22Rv1 (cell line): ENCODE data around the gene CADM1.
A peak's percentile ranks its signal among the peaks of the same experiment; 100 is the strongest.

ENCODE experiments used
- H3K27ac ChIP-seq: fragments of 450-650 bp; 2 replicates; pipeline ENCODE4 v1.5.1; 2017
- ZFX ChIP-seq: fragments of 450-650 bp; IDR thresholded peaks from 2 replicates; pipeline ENCODE4 v1.6.1; 2017; ENCODE audit warnings: antibody characterized with exemption, borderline replicate concordance
- TF ChIP-seq, protein P1 (sequence below): fragments of 450-650 bp; IDR thresholded peaks from 2 replicates; pipeline ENCODE4 v1.5.1; 2017; ENCODE audit warnings: mild to moderate bottlenecking

The CADM1 gene

DNA sequence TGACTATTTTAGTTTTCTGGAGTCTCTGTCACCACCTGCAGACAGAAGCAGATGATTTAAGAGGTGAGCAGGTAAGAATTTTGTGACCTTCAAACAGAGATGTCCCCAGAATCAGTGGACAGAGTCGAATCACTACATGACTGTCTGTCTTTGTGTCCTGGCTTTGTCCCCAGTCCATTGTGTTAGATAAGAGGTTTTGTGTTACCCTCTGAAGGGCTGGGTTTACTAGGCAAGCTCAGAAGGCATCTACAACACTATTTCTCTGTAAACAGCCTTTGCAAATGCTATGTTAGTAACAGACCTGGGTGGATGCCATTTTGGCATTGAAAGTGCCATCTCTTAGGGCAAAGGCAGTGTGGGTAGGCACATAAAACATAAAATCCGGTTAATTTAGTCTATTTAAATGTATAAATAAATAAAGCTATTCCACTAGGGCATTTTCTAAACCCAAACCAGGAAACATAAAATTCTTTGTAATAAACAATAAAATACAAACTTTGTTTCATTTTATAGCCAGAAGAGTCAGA lies 40.3 kb upstream of the CADM1 start:
- no peak for TF ChIP-seq ZFX
- TF ChIP-seq, protein P1, sequence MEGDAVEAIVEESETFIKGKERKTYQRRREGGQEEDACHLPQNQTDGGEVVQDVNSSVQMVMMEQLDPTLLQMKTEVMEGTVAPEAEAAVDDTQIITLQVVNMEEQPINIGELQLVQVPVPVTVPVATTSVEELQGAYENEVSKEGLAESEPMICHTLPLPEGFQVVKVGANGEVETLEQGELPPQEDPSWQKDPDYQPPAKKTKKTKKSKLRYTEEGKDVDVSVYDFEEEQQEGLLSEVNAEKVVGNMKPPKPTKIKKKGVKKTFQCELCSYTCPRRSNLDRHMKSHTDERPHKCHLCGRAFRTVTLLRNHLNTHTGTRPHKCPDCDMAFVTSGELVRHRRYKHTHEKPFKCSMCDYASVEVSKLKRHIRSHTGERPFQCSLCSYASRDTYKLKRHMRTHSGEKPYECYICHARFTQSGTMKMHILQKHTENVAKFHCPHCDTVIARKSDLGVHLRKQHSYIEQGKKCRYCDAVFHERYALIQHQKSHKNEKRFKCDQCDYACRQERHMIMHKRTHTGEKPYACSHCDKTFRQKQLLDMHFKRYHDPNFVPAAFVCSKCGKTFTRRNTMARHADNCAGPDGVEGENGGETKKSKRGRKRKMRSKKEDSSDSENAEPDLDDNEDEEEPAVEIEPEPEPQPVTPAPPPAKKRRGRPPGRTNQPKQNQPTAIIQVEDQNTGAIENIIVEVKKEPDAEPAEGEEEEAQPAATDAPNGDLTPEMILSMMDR: no peak
- no peak overlapping the region for H3K27ac ChIP-seq

DNA sequence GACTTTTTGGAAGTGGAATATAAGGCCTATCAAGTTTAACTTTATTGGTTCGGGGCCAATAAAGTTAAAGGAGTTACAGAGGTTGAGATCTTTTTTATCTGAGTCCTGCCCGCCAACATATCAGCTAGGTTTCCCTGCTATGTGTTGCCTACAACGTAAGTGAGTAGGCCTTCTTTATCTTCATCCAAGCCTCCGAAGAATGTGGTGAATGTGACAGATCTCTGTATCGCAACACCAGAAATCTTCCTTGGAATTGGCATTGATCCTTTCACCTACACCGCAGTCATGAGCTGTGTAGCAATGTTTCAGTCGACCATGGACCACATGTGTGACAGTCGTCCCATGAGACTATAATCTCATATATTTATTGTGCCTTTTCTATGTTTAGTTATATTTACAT lies 37.3 kb upstream of the CADM1 start:
- H3K27ac ChIP-seq: no peak overlapping the region
- TF ChIP-seq, protein P1: no peak
- no peak for TF ChIP-seq ZFX

DNA sequence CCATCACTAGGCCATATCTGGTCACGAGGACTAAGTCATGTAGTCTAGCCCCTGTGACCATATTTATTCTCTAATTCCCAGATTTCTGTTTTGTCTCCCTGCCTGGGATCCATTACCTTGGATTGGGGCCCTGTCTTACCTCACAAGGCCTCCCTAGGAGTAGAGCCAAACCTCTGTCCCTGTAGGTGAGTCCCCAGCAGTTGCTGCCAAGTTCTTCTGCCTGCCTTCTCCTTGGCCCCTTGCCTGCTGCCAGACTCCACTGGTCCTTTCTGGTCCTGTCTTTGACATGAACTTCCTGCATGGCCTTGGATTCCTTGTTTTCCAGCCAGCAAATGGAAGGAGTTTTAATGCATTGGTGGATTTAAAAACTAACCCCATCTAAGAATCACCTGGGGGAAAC lies 35.6 kb upstream of the CADM1 start:
- TF ChIP-seq, protein P1: no peak
- TF ChIP-seq ZFX: no peak
- no peak overlapping the region for H3K27ac ChIP-seq

- H3K27ac ChIP-seq: no peak overlapping the region
- no peak for TF ChIP-seq ZFX
- TF ChIP-seq, protein P1: no peak
These were observed 31.6 kb upstream of the CADM1 start for GRCh38 chr11:115535781-115536180.

DNA sequence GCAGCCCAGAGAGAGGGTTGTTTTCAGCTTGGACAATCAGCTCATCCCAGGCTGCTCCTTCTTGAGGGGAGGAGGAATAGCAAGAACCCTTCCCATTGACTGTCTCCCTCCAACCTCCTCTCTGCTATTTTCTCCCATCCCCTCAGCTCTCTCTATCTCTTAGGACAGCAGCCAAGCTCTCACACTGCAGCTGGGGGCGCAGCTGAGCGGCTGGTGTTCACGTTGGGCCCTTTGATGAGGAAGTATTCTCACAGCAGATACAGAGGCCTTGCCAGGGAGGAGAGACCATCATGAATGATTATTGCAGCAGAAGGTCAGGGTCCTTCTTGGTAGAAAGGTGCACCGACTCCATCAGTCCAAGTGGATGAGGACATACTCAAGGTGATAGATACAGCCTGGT lies 26.5 kb upstream of the CADM1 start:
- no peak for TF ChIP-seq ZFX
- TF ChIP-seq, protein P1: peak; percentile 21; the same call in 1 of the 2 replicates
- H3K27ac ChIP-seq: no peak overlapping the region

- no peak overlapping the region for H3K27ac ChIP-seq
- no peak for TF ChIP-seq ZFX
- TF ChIP-seq, protein P1: no peak
These were observed 24.0 kb upstream of the CADM1 start for GRCh38 chr11:115528225-115528624.

- no peak for TF ChIP-seq ZFX
- TF ChIP-seq, protein P1: no peak
- no peak overlapping the region for H3K27ac ChIP-seq
These were observed 23.4 kb upstream of the CADM1 start for GRCh38 chr11:115527534-115528125.
